GM12878 (cell line): ENCODE results near the gene GALK1. TPM values are rescaled to one million over a fixed set of nuclear protein-coding genes. Genes with fewer than 3 reads are reported as not detected.

Experiments used
- ATAC-seq: fragments of 200-7000 bp; cut with Tn5 transposase; 3 replicates; pipeline ENCODE4 v1.9.1; 2020; ENCODE audit warnings: mild to moderate bottlenecking, moderate library complexity
- BruUV-seq: library from RNA; stranded (reverse); fragments of 400-500 nt; replicated peaks from 2 replicates; lab custom pipeline; 2021; lab: Mats Ljungman, UMichigan
- CTCF ChIA-PET: fragments of 300-600 bp; sonication (Branson Sonifier 250); formaldehyde crosslinking; extraction: SDS; loops from one replicate; lab custom pipeline; 2021; ENCODE audit warnings: inconsistent platforms; lab: Yijun Ruan, JAX
- POLR2A ChIA-PET: fragments of 350-600 bp; formaldehyde crosslinking; extraction: SDS; loops from one replicate; lab custom pipeline; 2021; ENCODE audit warnings: inconsistent platforms; lab: Charles Lee
- RAD21 ChIA-PET: fragments of 300-600 bp; sonication (Branson Sonifier 250); formaldehyde crosslinking; loops from one replicate; lab custom pipeline; 2023; ENCODE audit warnings: antibody characterized with exemption; ENCODE audit not compliant: unreplicated experiment; lab: Charles Lee
- SMC1A ChIA-PET: fragments of 300-600 bp; sonication (Branson Sonifier 250); formaldehyde crosslinking; loops from one replicate; lab custom pipeline; 2023; ENCODE audit not compliant: unreplicated experiment, uncharacterized antibody; lab: Charles Lee
- DNase-seq: peaks from one replicate; pipeline ENCODE4 v3.0.0-alpha.2; 2011; ENCODE audit warnings: low read depth, low spot score
- FAIRE-seq: peaks from 3 replicates; lab custom pipeline; 2011; peaks lifted over from hg19 to GRCh38; lab: Jason Lieb, UNC
- H2AFZ ChIP-seq: 2 replicates; pipeline ENCODE4 v1.6.0; 2011; ENCODE audit warnings: low read depth, low read length, control low read depth; ENCODE audit not compliant: control insufficient read depth
- H3K27ac ChIP-seq: 2 replicates; pipeline ENCODE4 v1.5.1; 2011; ENCODE audit warnings: control low read depth; ENCODE audit not compliant: control insufficient read depth, insufficient read depth
- H3K27me3 ChIP-seq, 2 experiments: replicated peaks in 1 of 2; 2 replicates each; pipeline versions ENCODE4 v1.6.0 to v1.6.1; 2011; ENCODE audit warnings: low read length in 1 of 2; ENCODE audit not compliant: control insufficient read depth in 2 of 2, insufficient read depth in 2 of 2
- H3K36me3 ChIP-seq, 2 experiments: 2 replicates each; pipeline ENCODE4 v1.5.1; 2011; ENCODE audit warnings: low read length in 1 of 2; ENCODE audit not compliant: control insufficient read depth in 2 of 2, insufficient read depth in 2 of 2
- H3K4me1 ChIP-seq: 2 replicates; pipeline ENCODE4 v1.6.1; 2011; ENCODE audit warnings: mild to moderate bottlenecking, low read length, moderate library complexity, mixed read lengths; ENCODE audit not compliant: control insufficient read depth, insufficient read depth
- H3K4me2 ChIP-seq: 2 replicates; pipeline ENCODE4 v1.6.0; 2011; ENCODE audit warnings: control low read depth; ENCODE audit not compliant: control insufficient read depth, insufficient read depth
- H3K4me3 ChIP-seq: fragments of 200-600 bp; sonication (generic); 2 replicates; pipeline ENCODE4 v1.5.1; 2016
- H3K79me2 ChIP-seq: 2 replicates; pipeline ENCODE4 v1.6.0; 2011; ENCODE audit warnings: low read length; ENCODE audit not compliant: control insufficient read depth, insufficient read depth
- H3K9ac ChIP-seq: 2 replicates; pipeline ENCODE4 v1.8.0; 2011; ENCODE audit warnings: low read length, control low read depth, mixed read lengths; ENCODE audit not compliant: control insufficient read depth, insufficient read depth
- H3K9me3 ChIP-seq: replicated peaks from 3 replicates; pipeline ENCODE4 v1.5.1; 2011; ENCODE audit warnings: mild to moderate bottlenecking, low read length; ENCODE audit not compliant: control insufficient read depth, insufficient read depth
- H4K20me1 ChIP-seq: 2 replicates; pipeline ENCODE4 v1.6.0; 2011; ENCODE audit not compliant: control insufficient read depth, insufficient read depth
- CTCF ChIP-seq, 3 experiments: IDR thresholded peaks in 2 of 3; conservative IDR thresholded peaks in 1 of 3; 2 replicates each; pipeline ENCODE4 v1.5.1; 2011; ENCODE audit warnings: low read depth in 3 of 3, low read length in 3 of 3, mild to moderate bottlenecking in 3 of 3, control low read depth in 2 of 3, moderate library complexity in 2 of 3, inconsistent platforms in 1 of 3, mixed read lengths in 1 of 3; ENCODE audit not compliant: control insufficient read depth in 2 of 3, insufficient read depth in 1 of 3; ENCODE audit errors: extremely low read depth in 1 of 3
- EP300 ChIP-seq, 2 experiments: fragments of 150-350 bp in 1 of 2; IDR thresholded peaks; 2 replicates each; pipeline ENCODE4 v1.6.1; 2011 to 2012; ENCODE audit warnings: low read depth in 2 of 2, low read length in 2 of 2, borderline replicate concordance in 1 of 2, improper control_type of control experiment in 1 of 2, inconsistent platforms in 1 of 2; ENCODE audit not compliant: control insufficient read depth in 1 of 2
- EZH2 ChIP-seq: IDR thresholded peaks from 2 replicates; pipeline ENCODE4 v1.6.1; 2012; ENCODE audit warnings: low read depth, mild to moderate bottlenecking, control low read depth, inconsistent platforms, low read length, borderline replicate concordance; ENCODE audit not compliant: control insufficient read depth
- JUNB ChIP-seq: IDR thresholded peaks from 2 replicates; pipeline ENCODE4 v1.6.1; 2016; ENCODE audit warnings: antibody characterized with exemption, mild to moderate bottlenecking
- POLR2A ChIP-seq: IDR thresholded peaks from 2 replicates; pipeline ENCODE4 v1.6.1; 2011; ENCODE audit warnings: low read depth, mild to moderate bottlenecking, low read length
- WGBS: methylation state at CpG from one replicate; pipeline ENCODE4 v1.1.6; 2016; ENCODE audit warnings: low lambda C conversion rate; ENCODE audit not compliant: insufficient replicate concordance, insufficient coverage; ENCODE audit errors: missing lambda C conversion rate; 5-methylcytosine and 5-hydroxymethylcytosine counted together
- in situ Hi-C: fragments of 300-500 bp; cut with MboI; formaldehyde crosslinking; loops from 9 replicates; pipeline ENCODE4 v1.14.3; 2018; ENCODE audit warnings: mixed read lengths
- intact Hi-C: fragments of 100-400 bp; cut with micrococcal nuclease; formaldehyde crosslinking; loops from one replicate; pipeline ENCODE4 v1.14.2; 2022; ENCODE audit not compliant: unreplicated experiment
- polyA plus RNA-seq, 11 experiments: library from polyadenylated mRNA; depleted of rRNA in 4 of 11; unstranded in 6 of 11; stranded (reverse) in 5 of 11; fragments of >200 nt; fragmentation: Nextera tagmentation in 4 of 11; fragmentation: Illumina TruSeq in 1 of 11; extraction: Ambion mirVana in 4 of 11; extraction: Trizol in 1 of 11; gene quantifications; 1 replicate in 1 of 11; 2 replicates in 10 of 11; pipeline versions ENCODE4 v1.2.1 to v1.2.3, GENCODE V29; 2011 to 2016; ENCODE audit warnings: inconsistent platforms in 2 of 11, missing spikeins in 2 of 11, low read depth in 1 of 11
- total RNA-seq, 4 experiments: library from RNA; depleted of rRNA in 3 of 4; stranded (reverse); fragments of >200 nt in 3 of 4; fragmentation: Illumina TruSeq in 1 of 4; extraction: Trizol in 1 of 4; gene quantifications; 2 replicates each; pipeline versions ENCODE4 v1.2.1 to v1.2.3, GENCODE V29; 2013 to 2021

GALK1 gene
- total and polyA plus RNA-seq, 10 of the 15 experiments (the other 5 are each of a cell fraction or from before 2014, with no cell fraction given): 0.21 to 43.8 (median 21.4) TPM

GRCh38 chr17:75773808-75774470, 8.9 kb upstream of the GALK1 start:
- Histone ChIP-seq H3K4me2 (no peak overlapping the region), H3K36me3 (peaks cover 0 to 18% of the 10 kb centered on the region in 2 experiments), H3K27me3 (no peaks in the 10 kb centered on the region), H3K4me1 (no peaks in the 10 kb centered on the region; the same call in 1 of the 2 replicates), H3K27ac (no peak overlapping the region), H3K9me3 (no peaks in the 10 kb centered on the region)
- in situ Hi-C loops: no loop called here
- ChIA-PET RAD21 (no interaction called here), SMC1A (interaction anchor here (0.8 to 1.1 kb wide), 2 partner anchors 81 to 478 kb away, joined by 3 read pairs; partner anchors contain the start of gene WBP2), POLR2A (interaction anchor here (0.6 to 5.3 kb wide), 7 partner anchors 9 to 105 kb away, joined by 3 to 40 read pairs (median 4); partner anchors contain the start of genes GALK1, TRIM47 and UNK)
- intact Hi-C loops: no loop called here
- ATAC-seq: peak; percentile 8; the same call in 2 of the 3 replicates
- BruUV-seq: no TSS peak
- 73% methylated on average over 15 of the region's 15 CpGs for WGBS
- TF ChIP-seq JUNB: no peak
- TF ChIP-seq POLR2A: peak; percentile 49
- TF ChIP-seq CTCF (IDR thresholded peaks at IDR 0.05 in 2 of 3, conservative IDR thresholded peaks at IDR 0.05 in 1 of 3; ENCODE audit: control insufficient read depth in 2 of 3, extremely low read depth in 1 of 3, insufficient read depth in 1 of 3, low read depth in 3 of 3, low read length in 3 of 3): 0 out of 6 replicates have a peak, but pooled peaks of 1 of the 3 experiments have one; percentile 12
- no peak for TF ChIP-seq EP300 (IDR thresholded peaks at IDR 0.05; ENCODE audit: borderline replicate concordance in 1 of 2, control insufficient read depth in 1 of 2, low read depth in 2 of 2, low read length in 2 of 2)
- TF ChIP-seq EZH2: no peak
- TF ChIP-seq, all 136 proteins: peak for 2
- Histone ChIP-seq H4K20me1 (peaks cover 10% of the 10 kb centered on the region), H3K4me3 (no peak overlapping the region), H3K79me2 (peaks cover 23% of the 10 kb centered on the region), H2AFZ (no peak overlapping the region), H3K9ac (no peak overlapping the region)
- FAIRE-seq: no peak
- CTCF ChIA-PET: interaction anchor here (1.1 to 5.4 kb wide), 4 partner anchors 9 to 74 kb away, joined by 4 to 22 read pairs (median 8); partner anchors contain the start of gene GALK1
- DNase-seq: no peak
